OCI-LY3 (cell line): ENCODE results near the gene TRIM34.
A peak's percentile ranks its signal among the peaks of the same experiment; 100 is the strongest.

ENCODE experiments used
- H2AFZ ChIP-seq: fragments of 200-600, 300-600 bp; shearing (Covaris generic); 2 replicates; pipeline ENCODE4 v1.6.0; 2014; ENCODE audit warnings: antibody characterized with exemption, low read depth, low read length
- H3K27ac ChIP-seq: fragments of 200-600, 300-600 bp; sonication (generic); 2 replicates; pipeline ENCODE4 v1.5.1; 2014; ENCODE audit warnings: mild to moderate bottlenecking, low read length, moderate library complexity, mixed read lengths
- H3K27me3 ChIP-seq: fragments of 200-600, 300-600 bp; sonication (generic); 2 replicates; pipeline ENCODE4 v1.6.1; 2014; ENCODE audit warnings: low read depth, low read length, mixed read lengths
- H3K36me3 ChIP-seq: fragments of 200-600, 300-600 bp; sonication (generic); replicated peaks from 2 replicates; pipeline ENCODE3; 2014; ENCODE audit warnings: low read depth, low read length, mixed read lengths
- H3K4me1 ChIP-seq: fragments of 300-600, 200-600 bp; sonication (generic); 2 replicates; pipeline ENCODE4 v1.6.1; 2014; ENCODE audit warnings: low read length, mixed read lengths
- H3K4me2 ChIP-seq: fragments of 200-600, 300-600 bp; sonication (generic); 2 replicates; pipeline ENCODE4 v1.6.1; 2014; ENCODE audit warnings: low read length, mixed read lengths
- H3K4me3 ChIP-seq: fragments of 300-600, 200-600 bp; sonication (generic); 2 replicates; pipeline ENCODE4 v1.5.1; 2014; ENCODE audit warnings: antibody characterized with exemption, mild to moderate bottlenecking, low read length, moderate library complexity
- H3K79me2 ChIP-seq: fragments of 300-600, 200-600 bp; shearing (Covaris generic); 2 replicates; pipeline ENCODE4 v1.6.1; 2014; ENCODE audit warnings: mild to moderate bottlenecking, low read length, mixed read lengths
- H3K9ac ChIP-seq: fragments of 300-600, 200-600 bp; shearing (Covaris generic); 2 replicates; pipeline ENCODE4 v1.6.0; 2014; ENCODE audit warnings: mild to moderate bottlenecking, low read length, moderate library complexity
- H3K9me3 ChIP-seq: fragments of 200-600, 300-600 bp; shearing (Covaris generic); 2 replicates; pipeline ENCODE4 v1.6.1; 2014; ENCODE audit warnings: low read length, mixed read lengths; ENCODE audit not compliant: insufficient read depth
- H4K20me1 ChIP-seq: fragments of 200-600, 300-600 bp; sonication (generic); 2 replicates; pipeline ENCODE4 v1.6.1; 2016; ENCODE audit warnings: low read length, mixed read lengths; ENCODE audit not compliant: insufficient read depth
- EZH2phosphoT487 ChIP-seq: fragments of 200-600 bp; shearing (Covaris generic); IDR thresholded peaks from 2 replicates; pipeline ENCODE4 v1.6.1; 2018; ENCODE audit warnings: antibody characterized with exemption, mixed run types, low read depth
- TF ChIP-seq, protein P1 (sequence below): fragments of 200-600, 300-600 bp; sonication (generic); IDR thresholded peaks from 2 replicates; pipeline ENCODE4 v1.5.1; 2014; ENCODE audit warnings: antibody characterized with exemption, low read length, low read depth

The TRIM34 gene, protein sequence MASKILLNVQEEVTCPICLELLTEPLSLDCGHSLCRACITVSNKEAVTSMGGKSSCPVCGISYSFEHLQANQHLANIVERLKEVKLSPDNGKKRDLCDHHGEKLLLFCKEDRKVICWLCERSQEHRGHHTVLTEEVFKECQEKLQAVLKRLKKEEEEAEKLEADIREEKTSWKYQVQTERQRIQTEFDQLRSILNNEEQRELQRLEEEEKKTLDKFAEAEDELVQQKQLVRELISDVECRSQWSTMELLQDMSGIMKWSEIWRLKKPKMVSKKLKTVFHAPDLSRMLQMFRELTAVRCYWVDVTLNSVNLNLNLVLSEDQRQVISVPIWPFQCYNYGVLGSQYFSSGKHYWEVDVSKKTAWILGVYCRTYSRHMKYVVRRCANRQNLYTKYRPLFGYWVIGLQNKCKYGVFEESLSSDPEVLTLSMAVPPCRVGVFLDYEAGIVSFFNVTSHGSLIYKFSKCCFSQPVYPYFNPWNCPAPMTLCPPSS

GRCh38 chr11:5624489-5625279 is at the start of gene TRIM34:
Gene TRIM34, plus strand, starts transcription at chr11:5625001. Its CDS starts 7,331 bp downstream, at chr11:5632332.
- peak within 1 kb of the TSS; percentile 91 for H3K4me3 ChIP-seq
- H3K4me2 ChIP-seq = peak within 1 kb of the TSS; percentile 98
- no peak for TF ChIP-seq EZH2phosphoT487
- TF ChIP-seq, protein P1, sequence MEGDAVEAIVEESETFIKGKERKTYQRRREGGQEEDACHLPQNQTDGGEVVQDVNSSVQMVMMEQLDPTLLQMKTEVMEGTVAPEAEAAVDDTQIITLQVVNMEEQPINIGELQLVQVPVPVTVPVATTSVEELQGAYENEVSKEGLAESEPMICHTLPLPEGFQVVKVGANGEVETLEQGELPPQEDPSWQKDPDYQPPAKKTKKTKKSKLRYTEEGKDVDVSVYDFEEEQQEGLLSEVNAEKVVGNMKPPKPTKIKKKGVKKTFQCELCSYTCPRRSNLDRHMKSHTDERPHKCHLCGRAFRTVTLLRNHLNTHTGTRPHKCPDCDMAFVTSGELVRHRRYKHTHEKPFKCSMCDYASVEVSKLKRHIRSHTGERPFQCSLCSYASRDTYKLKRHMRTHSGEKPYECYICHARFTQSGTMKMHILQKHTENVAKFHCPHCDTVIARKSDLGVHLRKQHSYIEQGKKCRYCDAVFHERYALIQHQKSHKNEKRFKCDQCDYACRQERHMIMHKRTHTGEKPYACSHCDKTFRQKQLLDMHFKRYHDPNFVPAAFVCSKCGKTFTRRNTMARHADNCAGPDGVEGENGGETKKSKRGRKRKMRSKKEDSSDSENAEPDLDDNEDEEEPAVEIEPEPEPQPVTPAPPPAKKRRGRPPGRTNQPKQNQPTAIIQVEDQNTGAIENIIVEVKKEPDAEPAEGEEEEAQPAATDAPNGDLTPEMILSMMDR = no peak
- H4K20me1 ChIP-seq = no peaks in the 10 kb centered on the region
- H3K36me3 ChIP-seq = no peaks in the 10 kb centered on the region
- H3K27ac ChIP-seq = peak within 1 kb of the TSS; percentile 64
- H3K9me3 ChIP-seq = no peaks in the 10 kb centered on the region
- peak within 1 kb of the TSS; percentile 79 for H3K9ac ChIP-seq
- peak within 1 kb of the TSS; percentile 80 for H2AFZ ChIP-seq
- H3K27me3 ChIP-seq = no peaks in the 10 kb centered on the region
- no peaks in the 10 kb centered on the region for H3K79me2 ChIP-seq
- H3K4me1 ChIP-seq = peaks cover 18% of the 10 kb centered on the region

DNA sequence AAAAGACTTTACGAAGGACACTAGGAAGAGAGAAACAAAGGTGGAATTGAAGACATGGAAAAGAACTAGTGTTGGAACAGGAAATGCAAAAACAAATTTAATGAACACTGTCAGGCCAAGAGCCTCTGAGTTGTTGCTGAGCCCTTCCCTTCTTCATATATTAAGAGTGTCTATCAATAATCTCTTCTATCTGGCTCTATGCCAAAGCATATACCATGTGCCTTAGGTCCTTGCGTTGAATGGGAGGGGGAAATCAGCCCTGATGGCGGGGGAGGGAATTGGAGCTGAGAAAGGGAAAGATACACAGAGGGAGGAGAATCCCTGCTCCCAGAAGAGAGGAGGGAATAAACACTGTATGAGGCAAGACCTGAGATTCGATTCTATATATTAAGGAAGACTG is 49.6 kb upstream of the TRIM34 start:
- TF ChIP-seq, protein P1 = no peak
- no peak for TF ChIP-seq EZH2phosphoT487

GRCh38 chr11:5577101-5577500 is 47.7 kb upstream of the TRIM34 start:
- no peaks in the 10 kb centered on the region for H3K79me2 ChIP-seq
- H3K4me1 ChIP-seq = no peaks in the 10 kb centered on the region

More for the DNA sequence above, 49.6 kb upstream of the TRIM34 start:
- no peaks in the 10 kb centered on the region for H3K79me2 ChIP-seq
- no peak overlapping the region for H3K27ac ChIP-seq
- no peaks in the 10 kb centered on the region for H4K20me1 ChIP-seq
- H3K4me3 ChIP-seq = no peak overlapping the region
- no peaks in the 10 kb centered on the region for H3K36me3 ChIP-seq
- H3K9me3 ChIP-seq = no peaks in the 10 kb centered on the region
- H2AFZ ChIP-seq = no peak overlapping the region
- H3K4me2 ChIP-seq = no peak overlapping the region
- H3K27me3 ChIP-seq = peaks cover 13% of the 10 kb centered on the region; the same call in 1 of the 2 replicates
- H3K4me1 ChIP-seq = no peaks in the 10 kb centered on the region
- H3K9ac ChIP-seq = no peak overlapping the region

More at GRCh38 chr11:5577101-5577500, 47.7 kb upstream of the TRIM34 start:
- Histone ChIP-seq H3K36me3 (no peaks in the 10 kb centered on the region), H3K9me3 (no peaks in the 10 kb centered on the region), H3K4me3 (no peak overlapping the region), H2AFZ (no peak overlapping the region), H4K20me1 (no peaks in the 10 kb centered on the region), H3K27me3 (peaks cover 13% of the 10 kb centered on the region; the same call in 1 of the 2 replicates), H3K27ac (no peak overlapping the region), H3K9ac (no peak overlapping the region), H3K4me2 (no peak overlapping the region)
- no peak for TF ChIP-seq EZH2phosphoT487
- TF ChIP-seq, protein P1 = no peak
